NT2/D1 (cell line): Measurements from ENCODE around the gene PTGR3.

Source experiments
- DNase-seq: peaks from one replicate; pipeline ENCODE4 v3.0.0-alpha.2; 2011; ENCODE audit warnings: low read depth, low spot score
- H3K27me3 ChIP-seq: 2 replicates; pipeline ENCODE4 v1.6.0; 2011; ENCODE audit warnings: mild to moderate bottlenecking; ENCODE audit not compliant: insufficient read length, insufficient read depth
- H3K36me3 ChIP-seq: 2 replicates; pipeline ENCODE4 v1.6.1; 2011; ENCODE audit warnings: mild to moderate bottlenecking, low read length, mixed read lengths; ENCODE audit not compliant: insufficient read depth, insufficient read length
- H3K4me1 ChIP-seq: 2 replicates; pipeline ENCODE4 v1.5.1; 2011; ENCODE audit not compliant: insufficient read depth, insufficient read length
- H3K4me3 ChIP-seq: 2 replicates; pipeline ENCODE4 v1.5.1; 2011; ENCODE audit warnings: low read depth; ENCODE audit not compliant: insufficient read length
- H3K9ac ChIP-seq: 2 replicates; pipeline ENCODE4 v1.6.0; 2011; ENCODE audit warnings: low read depth; ENCODE audit not compliant: insufficient read length
- H3K9me3 ChIP-seq: 2 replicates; pipeline ENCODE4 v1.5.1; 2011; ENCODE audit warnings: mild to moderate bottlenecking, low read length; ENCODE audit not compliant: insufficient read depth
- SUZ12 ChIP-seq: IDR thresholded peaks from 2 replicates; pipeline ENCODE4 v1.6.1; 2011; ENCODE audit not compliant: insufficient read length, insufficient read depth; ENCODE audit errors: extremely low read depth
- YY1 ChIP-seq: IDR thresholded peaks from 2 replicates; pipeline ENCODE4 v1.6.1; 2011; ENCODE audit not compliant: insufficient read length, insufficient read depth
- ZNF274 ChIP-seq: IDR thresholded peaks from 2 replicates; pipeline ENCODE4 v1.6.1; 2011; ENCODE audit warnings: mild to moderate bottlenecking, low read depth, low read length

Gene PTGR3

GRCh38 chr18:75183524-75183923, 25.4 kb downstream of the PTGR3 start:
- Histone ChIP-seq H3K36me3 (no peaks in the 10 kb centered on the region), H3K9me3 (no peaks in the 10 kb centered on the region), H3K4me3 (no peak overlapping the region), H3K9ac (no peak overlapping the region), H3K4me1 (no peaks in the 10 kb centered on the region), H3K27me3 (no peaks in the 10 kb centered on the region)
- TF ChIP-seq SUZ12 (no peak), ZNF274 (no peak), YY1 (no peak)
- no peak for DNase-seq

DNA sequence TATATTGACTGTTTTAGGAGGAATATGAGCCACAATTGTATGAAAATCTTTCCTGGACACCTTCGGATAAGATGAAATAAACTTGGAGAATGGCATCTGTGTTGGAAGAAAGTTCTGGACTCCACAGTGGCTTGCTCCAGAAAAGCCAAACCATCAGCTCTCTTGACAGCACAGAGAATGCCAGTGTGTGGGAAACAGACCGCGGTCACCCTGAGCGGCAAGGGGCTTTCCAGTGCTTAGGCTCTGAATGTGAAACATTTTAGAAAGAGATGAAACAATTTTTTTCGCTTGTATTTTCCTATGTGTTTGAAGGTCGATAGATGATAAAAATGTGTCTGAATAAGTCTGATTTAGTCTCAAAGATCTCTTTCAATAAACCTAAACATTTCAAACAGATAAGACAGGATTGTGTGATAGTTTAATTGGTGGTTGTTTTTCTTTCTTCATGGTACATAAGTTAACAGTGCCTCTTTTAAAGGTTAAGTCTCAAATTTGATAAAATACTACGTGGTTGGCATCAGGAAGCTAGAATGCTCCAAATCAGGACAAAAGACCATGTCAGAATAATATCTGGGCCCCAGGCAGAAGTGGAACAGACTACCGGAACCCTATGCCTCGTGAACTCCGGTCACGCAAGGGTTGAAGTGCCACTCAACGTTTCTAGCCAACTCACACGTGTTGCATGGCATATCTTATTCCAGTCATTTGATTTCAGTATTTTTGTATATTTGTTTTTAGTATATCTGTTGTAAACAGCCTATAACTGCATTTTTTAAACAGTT, 28.9 kb downstream of the PTGR3 start:
- H3K27me3 ChIP-seq = no peaks in the 10 kb centered on the region
- no peaks in the 10 kb centered on the region for H3K4me1 ChIP-seq
- TF ChIP-seq YY1 (no peak), ZNF274 (no peak), SUZ12 (no peak)
- no peaks in the 10 kb centered on the region for H3K36me3 ChIP-seq
- H3K9me3 ChIP-seq = no peaks in the 10 kb centered on the region
- no peak for DNase-seq
- H3K4me3 ChIP-seq = no peak overlapping the region
- no peak overlapping the region for H3K9ac ChIP-seq

DNA sequence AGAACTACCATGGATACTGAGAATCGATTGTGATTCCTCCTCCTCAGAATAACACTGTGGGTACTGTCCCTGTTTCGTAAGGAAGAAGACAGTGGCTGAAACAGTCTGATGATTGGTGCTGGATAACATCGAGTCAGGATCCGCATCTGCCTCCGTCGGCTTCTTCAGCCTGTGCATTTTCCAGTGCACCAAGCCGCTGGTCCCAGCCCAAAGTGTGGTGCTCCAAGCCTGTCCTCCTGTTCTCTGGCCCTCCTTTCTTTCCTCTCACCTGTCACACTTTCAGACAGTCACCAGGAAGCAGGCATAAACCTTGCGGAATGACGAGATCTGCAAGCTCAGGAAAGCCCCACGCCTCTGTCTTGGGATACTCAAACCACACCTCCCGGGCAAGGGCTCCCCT, 30.6 kb downstream of the PTGR3 start:
- Histone ChIP-seq H3K4me3 (no peak overlapping the region), H3K9ac (no peak overlapping the region), H3K9me3 (no peaks in the 10 kb centered on the region), H3K4me1 (no peaks in the 10 kb centered on the region), H3K27me3 (no peaks in the 10 kb centered on the region), H3K36me3 (no peaks in the 10 kb centered on the region)
- no peak for DNase-seq
- TF ChIP-seq SUZ12 = no peak
- TF ChIP-seq YY1 = no peak
- TF ChIP-seq ZNF274 = no peak

GRCh38 chr18:75176849-75177248, 32.1 kb downstream of the PTGR3 start:
- DNase-seq = no peak
- H3K9ac ChIP-seq = no peak overlapping the region
- H3K4me3 ChIP-seq = no peak overlapping the region
- H3K27me3 ChIP-seq = no peaks in the 10 kb centered on the region
- H3K36me3 ChIP-seq = no peaks in the 10 kb centered on the region
- TF ChIP-seq YY1 = no peak
- TF ChIP-seq SUZ12 = no peak
- TF ChIP-seq ZNF274 = no peak
- no peaks in the 10 kb centered on the region for H3K4me1 ChIP-seq
- H3K9me3 ChIP-seq = no peaks in the 10 kb centered on the region

GRCh38 chr18:75173738-75174137, 35.2 kb downstream of the PTGR3 start:
- no peaks in the 10 kb centered on the region for H3K27me3 ChIP-seq
- H3K4me1 ChIP-seq = no peaks in the 10 kb centered on the region
- H3K9ac ChIP-seq = no peak overlapping the region
- no peak for DNase-seq
- no peaks in the 10 kb centered on the region for H3K9me3 ChIP-seq
- no peaks in the 10 kb centered on the region for H3K36me3 ChIP-seq
- TF ChIP-seq SUZ12 (no peak), ZNF274 (no peak), YY1 (no peak)
- no peak overlapping the region for H3K4me3 ChIP-seq

DNA sequence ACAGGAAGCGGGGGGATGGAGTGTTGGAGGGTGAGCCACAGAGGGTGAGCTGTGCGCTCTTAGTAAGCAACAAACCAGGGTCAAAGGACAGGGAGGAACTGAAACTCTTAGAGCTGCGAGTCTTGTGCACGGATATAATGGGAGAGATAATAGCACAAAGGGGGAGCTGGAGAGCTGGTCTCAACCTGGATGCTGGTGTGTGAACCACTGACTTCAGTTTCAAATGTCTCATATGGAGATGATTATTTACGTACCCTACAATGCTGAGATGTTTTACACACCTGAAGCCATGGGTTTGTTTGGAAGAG, 35.9 kb downstream of the PTGR3 start:
- Histone ChIP-seq H3K36me3 (no peaks in the 10 kb centered on the region), H3K9ac (no peak overlapping the region), H3K9me3 (no peaks in the 10 kb centered on the region), H3K27me3 (no peaks in the 10 kb centered on the region), H3K4me1 (no peaks in the 10 kb centered on the region), H3K4me3 (no peak overlapping the region)
- no peak for TF ChIP-seq SUZ12
- TF ChIP-seq ZNF274 = no peak
- no peak for TF ChIP-seq YY1
- DNase-seq = no peak

- no peaks in the 10 kb centered on the region for H3K4me1 ChIP-seq
- no peaks in the 10 kb centered on the region for H3K27me3 ChIP-seq
- H3K36me3 ChIP-seq = no peaks in the 10 kb centered on the region
- no peaks in the 10 kb centered on the region for H3K9me3 ChIP-seq
- H3K9ac ChIP-seq = no peak overlapping the region
- no peak overlapping the region for H3K4me3 ChIP-seq
- TF ChIP-seq SUZ12 = no peak
- no peak for TF ChIP-seq YY1
- TF ChIP-seq ZNF274 = no peak
- DNase-seq = no peak
Measured at GRCh38 chr18:75172299-75173124, 36.4 kb downstream of the PTGR3 start.
